Adrenal gland (tissue), 5 donors: ENCODE results near the gene AK8.

ENCODE experiments used
- CTCF ChIP-seq, 6 experiments: fragments of 450-650 bp in 4 of 6; fragments of 200-600 bp in 2 of 6; sonication (generic) in 1 of 6; IDR thresholded peaks; 1 replicate in 5 of 6; 2 replicates in 1 of 6; pipeline versions ENCODE4 v1.5.1 to v1.8.0; 2016 to 2021; ENCODE audit warnings: antibody characterized with exemption in 6 of 6, mild to moderate bottlenecking in 2 of 6, moderate library complexity in 1 of 6
- POLR2A ChIP-seq, 2 donors: fragments of 450-650 bp; IDR thresholded peaks; one replicate each; pipeline ENCODE4 v1.6.1; 2017; ENCODE audit warnings: antibody characterized with exemption in 2 of 2, mild to moderate bottlenecking in 2 of 2, moderate library complexity in 1 of 2
- donor health status: DM: no; HTN: no; CAD: no.

- TF ChIP-seq POLR2A (IDR thresholded peaks at IDR 0.05) (no peak), CTCF (IDR thresholded peaks at IDR 0.05) (no peak)
Measured at GRCh38 chr9:132832171-132832881, 45.8 kb downstream of the AK8 start.
